Gastrocnemius medialis (tissue), 4 donors: ENCODE results near the gene TNK1. TPM values are rescaled to one million over a fixed set of nuclear protein-coding genes. Genes with fewer than 3 reads are reported as not detected.

Source experiments
- ATAC-seq, 2 donors: fragments of 150-250 bp; one replicate each; pipeline ENCODE4 v1.9.1; 2016
- DNase-seq, 2 donors: peaks; one replicate each; pipeline ENCODE4 v3.0.0-alpha.2; 2019
- H3K27ac ChIP-seq, 4 donors: fragments of 200-600 bp; sonication (generic); 1 replicate in 1 of 4; 2 replicates in 3 of 4; pipeline ENCODE4 v1.5.1; 2016 to 2018; ENCODE audit warnings: mild to moderate bottlenecking in 2 of 4, moderate library complexity in 1 of 4
- H3K27me3 ChIP-seq, 3 donors: fragments of 200-600 bp; sonication (generic) in 2 of 3; 1 replicate in 1 of 3; 2 replicates in 2 of 3; pipeline versions ENCODE4 v1.5.1 to v1.6.0; 2016 to 2019; ENCODE audit warnings: mild to moderate bottlenecking in 1 of 3, moderate library complexity in 1 of 3
- H3K36me3 ChIP-seq, 2 donors: fragments of 200-600 bp; sonication (generic) in 1 of 2; one replicate each; pipeline ENCODE4 v1.5.1; 2017 to 2018
- H3K4me1 ChIP-seq, 2 donors: fragments of 200-600 bp; sonication (generic) in 1 of 2; one replicate each; pipeline ENCODE4 v1.5.1; 2016 to 2017; ENCODE audit warnings: mild to moderate bottlenecking in 2 of 2
- H3K4me3 ChIP-seq, 4 donors: fragments of 200-600 bp; sonication (generic) in 3 of 4; 1 replicate in 1 of 4; 2 replicates in 3 of 4; pipeline ENCODE4 v1.5.1; 2016 to 2019; ENCODE audit warnings: mild to moderate bottlenecking in 2 of 4
- H3K9me3 ChIP-seq, 3 donors: fragments of 200-600 bp; sonication (generic) in 2 of 3; 1 replicate in 1 of 3; 2 replicates in 2 of 3; pipeline ENCODE4 v1.5.1; 2016 to 2019
- POLR2A ChIP-seq, 2 donors: fragments of 450-650 bp; IDR thresholded peaks; one replicate each; pipeline ENCODE4 v1.6.1; 2017; ENCODE audit warnings: antibody characterized with exemption in 2 of 2, mild to moderate bottlenecking in 2 of 2, moderate library complexity in 2 of 2
- in situ Hi-C, 4 donors: fragments of 200-750 bp; cut with MboI; loops; one replicate each; pipeline versions ENCODE4 v1.15.0 to v1.8.0; 2017; ENCODE audit warnings: low sequenced_read_pairs in 4 of 4
- intact Hi-C: fragments of 100-400 bp; cut with DNase I; formaldehyde crosslinking; loops from one replicate; pipeline ENCODE4 v1.15.1; 2023; ENCODE audit warnings: low total_unique reads
- total RNA-seq, 4 donors: library from RNA; depleted of rRNA; stranded (reverse); fragments of >200 nt; gene quantifications; one replicate each; pipeline versions ENCODE4 v1.1.0 to v1.2.3, GENCODE V29; 2016
- TF ChIP-seq, protein P1 (sequence below), 5 experiments: fragments of 450-650 bp in 3 of 5; fragments of 200-600 bp in 2 of 5; sonication (generic) in 2 of 5; IDR thresholded peaks in 4 of 5; conservative IDR thresholded peaks in 1 of 5; 1 replicate in 4 of 5; 2 replicates in 1 of 5; pipeline ENCODE4 v1.5.1; 2016 to 2019; ENCODE audit warnings: antibody characterized with exemption in 5 of 5, mild to moderate bottlenecking in 3 of 5, moderate library complexity in 3 of 5

The TNK1 gene
- total RNA-seq, 4 donors from 2014 or later: 0.13 to 2.2 TPM; not detected in 2

DNA sequence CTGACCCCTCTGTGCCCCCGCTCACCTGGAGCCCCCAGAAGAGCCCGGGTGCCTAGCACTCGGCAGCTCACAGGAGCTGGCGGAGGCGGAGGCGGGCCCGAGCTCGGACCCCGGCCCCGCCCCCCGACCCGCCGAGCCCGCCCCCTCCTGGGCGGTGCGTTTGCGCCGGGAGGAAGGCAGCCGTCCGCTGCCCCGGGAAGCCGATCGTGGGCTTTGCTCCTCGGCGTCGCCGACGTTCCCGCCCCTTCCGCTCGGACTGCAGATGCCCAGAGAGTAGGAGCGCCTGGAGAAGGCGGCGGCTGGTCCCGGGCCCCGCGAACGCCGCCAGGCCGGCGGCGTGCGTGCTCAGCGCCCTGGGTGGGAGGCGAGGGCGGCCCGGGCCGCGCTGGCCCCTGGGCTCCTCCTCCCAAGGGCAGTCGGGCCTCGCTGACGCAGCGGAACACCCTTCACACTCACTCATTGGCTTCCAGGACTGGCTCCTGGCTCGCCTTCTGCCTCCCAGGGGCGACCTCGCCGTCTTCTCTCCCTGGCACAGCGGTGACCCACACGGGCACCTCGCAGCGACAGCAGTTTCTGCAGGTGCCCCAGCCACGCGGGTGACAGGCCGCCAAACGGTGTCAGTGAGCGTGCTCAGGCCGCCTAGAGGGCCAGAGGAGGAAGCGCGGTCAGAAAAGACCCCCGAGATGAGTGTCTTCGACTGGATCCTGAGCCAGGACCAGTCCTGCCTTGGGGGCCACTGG is 13.7 kb downstream of the TNK1 start, which contains the start of gene PLSCR3:
Gene PLSCR3 (minus strand): TSS at position 74 of the 740 bp plus-strand sequence. CDS start 415 bp downstream, outside the sequence.
- peaks cover 9 to 10% of the 10 kb centered on the region in 2 donors for H3K4me1 ChIP-seq
- H3K36me3 ChIP-seq: peaks cover 0 to 19% of the 10 kb centered on the region in 2 donors
- intact Hi-C loops (loop anchor here (1.0 kb wide), 4 partner anchors 9 to 90 kb away; partner anchors contain the start of genes POLR2A and TMEM102), in situ Hi-C loops (no loop called here)
- ATAC-seq (peak; percentile 89 to 91), DNase-seq (peak; percentile 64 to 81)
- no peaks in the 10 kb centered on the region for H3K9me3 ChIP-seq
- H3K27ac ChIP-seq: peak within 1 kb of the TSS; percentile 83 to 97 (median 90)
- H3K4me3 ChIP-seq: peak within 1 kb of the TSS; percentile 73 to 97 (median 88)
- H3K27me3 ChIP-seq: no peaks in the 10 kb centered on the region
- TF ChIP-seq, protein P1, sequence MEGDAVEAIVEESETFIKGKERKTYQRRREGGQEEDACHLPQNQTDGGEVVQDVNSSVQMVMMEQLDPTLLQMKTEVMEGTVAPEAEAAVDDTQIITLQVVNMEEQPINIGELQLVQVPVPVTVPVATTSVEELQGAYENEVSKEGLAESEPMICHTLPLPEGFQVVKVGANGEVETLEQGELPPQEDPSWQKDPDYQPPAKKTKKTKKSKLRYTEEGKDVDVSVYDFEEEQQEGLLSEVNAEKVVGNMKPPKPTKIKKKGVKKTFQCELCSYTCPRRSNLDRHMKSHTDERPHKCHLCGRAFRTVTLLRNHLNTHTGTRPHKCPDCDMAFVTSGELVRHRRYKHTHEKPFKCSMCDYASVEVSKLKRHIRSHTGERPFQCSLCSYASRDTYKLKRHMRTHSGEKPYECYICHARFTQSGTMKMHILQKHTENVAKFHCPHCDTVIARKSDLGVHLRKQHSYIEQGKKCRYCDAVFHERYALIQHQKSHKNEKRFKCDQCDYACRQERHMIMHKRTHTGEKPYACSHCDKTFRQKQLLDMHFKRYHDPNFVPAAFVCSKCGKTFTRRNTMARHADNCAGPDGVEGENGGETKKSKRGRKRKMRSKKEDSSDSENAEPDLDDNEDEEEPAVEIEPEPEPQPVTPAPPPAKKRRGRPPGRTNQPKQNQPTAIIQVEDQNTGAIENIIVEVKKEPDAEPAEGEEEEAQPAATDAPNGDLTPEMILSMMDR (IDR thresholded peaks at IDR 0.05 in 4 of 5, conservative IDR thresholded peaks at IDR 0.05 in 1 of 5): peak; percentile 32 to 61 (median 42)
- peak; percentile 93 for TF ChIP-seq POLR2A (IDR thresholded peaks at IDR 0.05)

DNA sequence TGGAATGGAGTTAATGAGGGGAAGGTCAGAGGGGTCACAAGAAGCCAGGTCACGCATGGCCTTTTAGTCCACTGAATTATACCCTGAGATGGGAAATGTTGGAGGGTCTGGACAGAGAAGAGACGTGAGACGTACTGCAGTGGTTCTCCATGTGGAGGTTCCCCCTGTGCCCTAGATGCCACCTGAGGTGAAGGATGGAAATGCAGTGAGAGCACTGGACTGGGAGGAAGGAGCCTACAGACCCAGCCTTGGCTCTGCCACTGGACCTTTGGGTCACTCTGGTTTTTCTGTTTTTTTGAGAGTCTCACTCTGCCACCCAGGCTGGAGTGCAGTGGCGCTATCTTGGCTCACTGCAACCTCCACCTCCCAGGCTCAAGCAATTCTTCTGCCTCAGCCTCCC is 15.3 kb downstream of the TNK1 start:
- Histone ChIP-seq H3K36me3 (peaks cover 0 to 4% of the 10 kb centered on the region in 2 donors), H3K9me3 (no peaks in the 10 kb centered on the region), H3K27me3 (no peaks in the 10 kb centered on the region), H3K27ac (no peak overlapping the region), H3K4me3 (no peak overlapping the region), H3K4me1 (peaks cover 9 to 10% of the 10 kb centered on the region in 2 donors)
- intact Hi-C loops: no loop called here
- in situ Hi-C loops: no loop called here
- ATAC-seq: no peak
- TF ChIP-seq, protein P1 (IDR thresholded peaks at IDR 0.05 in 4 of 5, conservative IDR thresholded peaks at IDR 0.05 in 1 of 5): no peak
- TF ChIP-seq POLR2A (IDR thresholded peaks at IDR 0.05): no peak
- no peak for DNase-seq

DNA sequence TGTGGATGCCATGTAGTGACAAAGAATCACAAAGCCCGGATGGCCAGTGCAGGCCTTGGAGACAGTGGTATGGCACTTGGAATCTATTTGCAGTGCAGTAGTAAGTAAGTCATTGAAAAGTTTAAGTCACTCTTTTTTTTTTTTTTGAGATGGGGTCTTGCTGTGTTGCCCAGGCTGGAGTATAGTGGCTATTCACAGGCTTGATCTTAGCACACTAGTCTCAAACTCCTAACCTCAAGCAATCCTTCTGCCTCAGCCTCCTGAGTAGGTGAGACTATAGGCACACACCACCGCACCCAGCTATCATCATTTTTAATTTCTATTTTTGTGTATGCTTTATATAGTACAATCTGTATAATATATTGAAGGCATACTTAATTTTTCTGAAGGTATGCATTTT is 17.7 kb downstream of the TNK1 start:
- intact Hi-C loops: no loop called here

DNA sequence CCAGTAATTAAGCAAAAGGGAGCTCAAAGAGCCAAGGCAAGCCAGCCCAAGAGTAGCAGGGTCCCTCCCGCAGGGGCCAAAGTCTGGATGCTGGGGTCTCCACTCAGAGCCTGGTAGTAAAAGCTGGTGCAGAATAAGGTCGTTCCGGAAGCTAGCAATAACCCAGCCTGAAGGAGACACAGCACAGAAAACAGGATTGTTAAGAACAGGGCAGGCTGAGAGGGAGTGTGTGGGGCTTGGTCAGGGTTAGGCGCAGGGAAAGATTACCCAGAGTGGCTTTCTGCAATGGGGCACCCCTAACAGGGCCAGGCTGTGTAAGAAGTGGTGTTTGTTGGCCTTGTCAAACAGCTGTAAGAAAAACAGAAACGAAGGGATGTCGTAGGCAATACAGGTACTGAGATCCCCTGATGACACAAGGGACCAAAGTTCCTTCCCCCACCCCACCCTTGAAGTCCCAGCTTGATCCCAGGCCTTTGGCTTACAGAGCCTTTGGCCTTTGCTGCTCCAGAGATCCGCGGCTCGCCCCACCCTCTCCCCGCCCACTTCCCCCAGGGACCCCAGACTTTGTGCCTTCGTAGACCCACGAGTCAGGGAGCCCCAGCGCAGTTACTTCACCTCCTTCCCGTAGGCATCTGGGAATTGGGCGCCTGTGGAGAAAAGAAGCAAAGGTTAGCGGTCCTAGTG is 22.3 kb downstream of the TNK1 start:
- DNase-seq: no peak
- H3K4me1 ChIP-seq: peaks cover 19 to 20% of the 10 kb centered on the region in 2 donors
- TF ChIP-seq, protein P1 (IDR thresholded peaks at IDR 0.05 in 4 of 5, conservative IDR thresholded peaks at IDR 0.05 in 1 of 5): no peak
- no peak for TF ChIP-seq POLR2A (IDR thresholded peaks at IDR 0.05)
- no peaks in the 10 kb centered on the region for H3K36me3 ChIP-seq
- H3K27ac ChIP-seq: peak overlapping the region; percentile 92 to 97 (median 92)
- H3K27me3 ChIP-seq: no peaks in the 10 kb centered on the region
- H3K4me3 ChIP-seq: peak overlapping the region; percentile 62 to 81 (median 70)
- peak; percentile 3 for ATAC-seq
- intact Hi-C loops (loop anchor here (1.0 to 10.0 kb wide), 3 partner anchors 9 to 282 kb away; partner anchors contain the start of genes KCTD11, PLSCR3, TP53 and WRAP53), in situ Hi-C loops (no loop called here)
- H3K9me3 ChIP-seq: no peaks in the 10 kb centered on the region

More for the DNA sequence above, 17.7 kb downstream of the TNK1 start:
- Histone ChIP-seq H3K4me1 (peaks cover 17 to 22% of the 10 kb centered on the region in 2 donors), H3K4me3 (no peak overlapping the region), H3K27ac (no peak overlapping the region), H3K9me3 (no peaks in the 10 kb centered on the region), H3K36me3 (no peaks in the 10 kb centered on the region), H3K27me3 (no peaks in the 10 kb centered on the region)
- no peak for TF ChIP-seq POLR2A (IDR thresholded peaks at IDR 0.05)
- TF ChIP-seq, protein P1 (IDR thresholded peaks at IDR 0.05 in 4 of 5, conservative IDR thresholded peaks at IDR 0.05 in 1 of 5): no peak
- in situ Hi-C loops: no loop called here
- DNase-seq (no peak), ATAC-seq (no peak)
